Measurements from ENCODE around the gene EIF2A. TPM values are rescaled to one million over a fixed set of nuclear protein-coding genes. Genes with fewer than 3 reads are reported as not detected.

The EIF2A gene
- total and polyA plus RNA-seq, 2 of the 13 experiments (the other 11 are each of a cell fraction or from before 2014, with no cell fraction given): 124 to 139 TPM

GRCh38 chr3:150610785-150611184 lies 64.2 kb downstream of the EIF2A start:
- no peak overlapping the region for H3K27ac ChIP-seq (ENCODE audit: extremely low read length, insufficient read depth, low read length)
- no TSS peak for BruUV-seq (replicated peaks)
- no peaks in the 10 kb centered on the region for H3K27me3 ChIP-seq (ENCODE audit: control insufficient read depth in 1 of 2, insufficient read depth in 2 of 2, low read length in 2 of 2)
- POLR2A ChIA-PET: no interaction called here
- H3K9ac ChIP-seq (ENCODE audit: insufficient read depth, low read depth, low read length): no peak overlapping the region
- no peak overlapping the region for H3K4me3 ChIP-seq (replicated peaks in 1 of 3; ENCODE audit: insufficient read depth in 1 of 3, low read depth in 2 of 3, low read length in 3 of 3)
- H2AFZ ChIP-seq (ENCODE audit: low read length): no peak overlapping the region
- ATAC-seq (no peak), FAIRE-seq (no peak), DNase-seq (ENCODE audit: low spot score) (no peak)
- CTCF ChIA-PET (ENCODE audit: low intra/inter-chr PET ratio, low total read pairs): no interaction called here
- peaks cover 0 to 15% of the 10 kb centered on the region in 2 experiments; a peak in 3 of 5 replicates for H3K36me3 ChIP-seq (replicated peaks in 1 of 2; ENCODE audit: control insufficient read depth in 1 of 2, insufficient read depth in 2 of 2, low read length in 2 of 2)
- peaks cover 11% of the 10 kb centered on the region for H4K20me1 ChIP-seq (ENCODE audit: insufficient read depth, low read length)
- peaks cover 78% of the 10 kb centered on the region for H3K79me2 ChIP-seq (ENCODE audit: insufficient read depth, low read length)
- no peak overlapping the region for H3K4me2 ChIP-seq (ENCODE audit: low read depth, low read length)
- WGBS (ENCODE audit: low lambda C conversion rate): 56% methylated on average over 1 of the region's 1 CpG
- peak; percentile 38 for TF ChIP-seq CEBPG (CRISPR knock-in tag; IDR thresholded peaks at IDR 0.05)
- peak; percentile 34 for TF ChIP-seq ATF7 (IDR thresholded peaks at IDR 0.05)
- no peak for TF ChIP-seq ATF7 (CRISPR knock-in tag; IDR thresholded peaks at IDR 0.05)
- peak; percentile 40; the same call in 1 of the 2 replicates for TF ChIP-seq CEBPB (IDR thresholded peaks at IDR 0.05; ENCODE audit: borderline replicate concordance, low read depth, low read length)
- peak in 1 of 2 experiments; percentile 64; a peak in 2 of 4 replicates for TF ChIP-seq ATF4 (CRISPR knock-in tag; IDR thresholded peaks at IDR 0.05)
- no peak for TF ChIP-seq TEAD2 (CRISPR knock-in tag; IDR thresholded peaks at IDR 0.05)
- H3K4me1 ChIP-seq (ENCODE audit: insufficient read depth, low read length): peaks cover 29% of the 10 kb centered on the region
- intact Hi-C loops (cut with micrococcal nuclease; ENCODE audit: unreplicated experiment) (no loop called here), in situ Hi-C loops (cut with HindIII; ENCODE audit: extremely low pct_ligation_motif_present, low pct_unique_long_range_greater_than_20kb) (no loop called here)
- no peaks in the 10 kb centered on the region for H3K9me3 ChIP-seq (ENCODE audit: low read length)

DNA sequence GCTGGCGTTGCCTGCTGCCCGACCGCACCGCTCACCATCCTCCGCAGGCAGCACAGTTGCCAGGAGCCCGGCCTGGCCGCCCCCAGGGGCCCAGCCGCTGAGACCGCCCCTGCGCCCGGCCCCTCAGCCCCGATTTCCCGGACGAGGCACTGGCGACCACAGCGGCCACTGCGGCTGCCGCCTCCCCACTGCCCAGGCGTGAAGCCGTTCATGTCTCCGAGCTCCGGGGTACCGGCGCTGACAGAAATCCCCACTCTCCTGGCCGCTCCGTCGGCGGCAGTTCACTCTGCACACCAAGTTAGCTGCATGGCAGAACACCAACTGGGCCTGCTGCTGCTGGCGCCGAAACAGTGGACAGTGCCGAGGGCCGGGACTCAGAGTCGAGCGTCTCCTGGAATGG lies 65.1 kb downstream of the EIF2A start:
- H3K9me3 ChIP-seq (ENCODE audit: low read length): no peaks in the 10 kb centered on the region
- peaks cover 20% of the 10 kb centered on the region for H3K4me1 ChIP-seq (ENCODE audit: insufficient read depth, low read length)
- intact Hi-C loops (cut with micrococcal nuclease; ENCODE audit: unreplicated experiment) (no loop called here), in situ Hi-C loops (cut with HindIII; ENCODE audit: extremely low pct_ligation_motif_present, low pct_unique_long_range_greater_than_20kb) (no loop called here)
- TF ChIP-seq TBP (CRISPR knock-in tag; IDR thresholded peaks at IDR 0.05): no peak
- TF ChIP-seq AGO2 (optimal IDR thresholded peaks at IDR 0.05; ENCODE audit: low read depth, low read length): peak; percentile 51
- no peak for TF ChIP-seq ZNF160 (CRISPR knock-in tag; IDR thresholded peaks at IDR 0.05)
- TF ChIP-seq ZNF264 (CRISPR knock-in tag; IDR thresholded peaks at IDR 0.05): no peak
- no peak overlapping the region for H3K9ac ChIP-seq (ENCODE audit: insufficient read depth, low read depth, low read length)
- H3K4me3 ChIP-seq (replicated peaks in 1 of 3; ENCODE audit: insufficient read depth in 1 of 3, low read depth in 2 of 3, low read length in 3 of 3): no peak overlapping the region
- no peaks in the 10 kb centered on the region for H3K27me3 ChIP-seq (ENCODE audit: control insufficient read depth in 1 of 2, insufficient read depth in 2 of 2, low read length in 2 of 2)
- no peak overlapping the region for H3K4me2 ChIP-seq (ENCODE audit: low read depth, low read length)
- peaks cover 11% of the 10 kb centered on the region for H4K20me1 ChIP-seq (ENCODE audit: insufficient read depth, low read length)
- no peak for FAIRE-seq
- H3K79me2 ChIP-seq (ENCODE audit: insufficient read depth, low read length): peaks cover 71% of the 10 kb centered on the region
- 97% methylated on average over 16 of the region's 34 CpGs for WGBS (ENCODE audit: low lambda C conversion rate)
- H3K36me3 ChIP-seq (replicated peaks in 1 of 2; ENCODE audit: control insufficient read depth in 1 of 2, insufficient read depth in 2 of 2, low read length in 2 of 2): peaks cover 0 to 15% of the 10 kb centered on the region in 2 experiments; a peak in 3 of 5 replicates
- ChIA-PET POLR2A (no interaction called here), CTCF (ENCODE audit: low intra/inter-chr PET ratio, low total read pairs) (no interaction called here)
- no peak for DNase-seq (ENCODE audit: low spot score)
- no peak overlapping the region for H3K27ac ChIP-seq (ENCODE audit: extremely low read length, insufficient read depth, low read length)
- no peak for ATAC-seq
- H2AFZ ChIP-seq (ENCODE audit: low read length): no peak overlapping the region
- no TSS peak for BruUV-seq (replicated peaks)
